Measurements from ENCODE around the gene BAIAP2.
A peak's percentile ranks its signal among the peaks of the same experiment; 100 is the strongest.

BAIAP2 gene

DNA sequence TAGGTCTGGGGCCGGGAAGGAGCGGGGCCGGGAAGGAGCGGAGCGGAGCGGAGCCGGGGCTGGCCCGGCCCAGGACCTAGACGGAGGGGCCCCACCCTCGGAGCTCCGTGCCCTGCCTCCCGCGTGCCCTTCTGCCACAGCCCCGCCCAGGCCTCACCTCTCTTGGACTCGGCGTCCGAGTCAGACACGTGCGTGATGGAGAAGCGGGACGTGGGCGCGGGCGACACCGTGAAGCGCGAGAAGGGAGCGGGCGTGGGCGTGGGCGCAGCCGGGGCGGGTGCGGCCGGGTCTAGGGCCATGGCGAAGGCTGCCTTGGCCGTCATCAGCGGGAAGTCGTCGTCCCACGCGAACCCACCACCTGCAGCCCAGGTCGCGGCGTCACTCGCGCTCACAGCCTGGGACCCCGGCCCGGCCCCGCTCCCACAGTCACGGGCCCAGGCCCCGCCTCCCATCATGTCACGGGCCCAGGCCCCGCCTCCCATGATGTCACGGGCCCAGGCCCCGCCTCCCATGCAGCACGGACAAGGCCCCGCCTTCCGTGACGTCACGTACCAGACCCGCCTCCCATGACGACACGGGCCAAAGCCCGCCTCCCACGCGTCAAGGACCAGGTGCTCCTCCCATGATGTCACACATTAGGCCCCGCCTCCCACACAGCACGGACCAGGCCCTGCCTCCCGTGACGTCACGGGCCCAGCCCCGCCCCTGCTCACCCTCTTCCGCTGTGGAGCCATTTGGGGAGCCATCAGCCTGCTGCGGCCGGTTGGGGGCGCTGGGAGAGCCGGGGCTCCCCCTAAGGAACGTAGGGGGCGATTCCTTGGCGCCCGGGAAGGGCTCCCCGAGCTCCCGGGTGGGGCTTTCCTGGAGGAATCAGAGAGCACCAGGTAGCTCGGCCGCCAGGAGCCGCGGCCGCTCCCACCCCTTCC is 84.5 kb downstream of the BAIAP2 start:
- Histone ChIP-seq H3K9me3 (no peaks in the 10 kb centered on the region), H3K4me3 (ENCODE audit: low read depth in 1 of 2, low read length in 1 of 2) (peak overlapping the region; percentile 13 to 32), H3K27ac (peak overlapping the region; percentile 41), H3K27me3 (peaks cover 10% of the 10 kb centered on the region), H3K36me3 (peaks cover 99% of the 10 kb centered on the region), H3K4me1 (ENCODE audit: control insufficient read depth in 1 of 2, insufficient read depth in 1 of 2, low read depth in 1 of 2, low read length in 1 of 2) (peaks cover 9 to 10% of the 10 kb centered on the region in 2 experiments)
- TF ChIP-seq, protein P1, sequence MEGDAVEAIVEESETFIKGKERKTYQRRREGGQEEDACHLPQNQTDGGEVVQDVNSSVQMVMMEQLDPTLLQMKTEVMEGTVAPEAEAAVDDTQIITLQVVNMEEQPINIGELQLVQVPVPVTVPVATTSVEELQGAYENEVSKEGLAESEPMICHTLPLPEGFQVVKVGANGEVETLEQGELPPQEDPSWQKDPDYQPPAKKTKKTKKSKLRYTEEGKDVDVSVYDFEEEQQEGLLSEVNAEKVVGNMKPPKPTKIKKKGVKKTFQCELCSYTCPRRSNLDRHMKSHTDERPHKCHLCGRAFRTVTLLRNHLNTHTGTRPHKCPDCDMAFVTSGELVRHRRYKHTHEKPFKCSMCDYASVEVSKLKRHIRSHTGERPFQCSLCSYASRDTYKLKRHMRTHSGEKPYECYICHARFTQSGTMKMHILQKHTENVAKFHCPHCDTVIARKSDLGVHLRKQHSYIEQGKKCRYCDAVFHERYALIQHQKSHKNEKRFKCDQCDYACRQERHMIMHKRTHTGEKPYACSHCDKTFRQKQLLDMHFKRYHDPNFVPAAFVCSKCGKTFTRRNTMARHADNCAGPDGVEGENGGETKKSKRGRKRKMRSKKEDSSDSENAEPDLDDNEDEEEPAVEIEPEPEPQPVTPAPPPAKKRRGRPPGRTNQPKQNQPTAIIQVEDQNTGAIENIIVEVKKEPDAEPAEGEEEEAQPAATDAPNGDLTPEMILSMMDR (IDR thresholded peaks at IDR 0.05), result no peak

DNA sequence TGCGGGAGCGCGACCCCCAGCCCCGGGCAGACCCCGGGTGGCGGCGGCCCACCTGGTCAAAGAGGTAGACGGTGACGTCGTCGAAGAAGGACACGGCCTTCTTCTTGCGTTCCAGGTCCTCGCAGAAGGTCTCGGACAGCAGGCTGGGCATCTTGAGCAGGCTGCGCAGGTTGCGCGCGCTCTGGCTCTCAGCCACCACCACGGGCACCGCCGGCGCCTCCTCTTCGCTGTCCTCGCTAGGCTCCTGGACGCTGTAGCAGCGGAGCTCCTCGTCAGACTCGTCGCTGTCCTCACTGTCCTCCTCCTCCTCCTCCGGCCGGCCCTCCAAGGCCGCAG is 85.2 kb downstream of the BAIAP2 start:
- Histone ChIP-seq H3K36me3 (peaks cover 99% of the 10 kb centered on the region), H3K4me3 (ENCODE audit: low read depth in 1 of 2, low read length in 1 of 2) (no peak overlapping the region), H3K9me3 (no peaks in the 10 kb centered on the region), H3K27me3 (peaks cover 10% of the 10 kb centered on the region), H3K27ac (peak overlapping the region; percentile 41), H3K4me1 (ENCODE audit: control insufficient read depth in 1 of 2, insufficient read depth in 1 of 2, low read depth in 1 of 2, low read length in 1 of 2) (peaks cover 9 to 10% of the 10 kb centered on the region in 2 experiments)
- TF ChIP-seq, protein P1 (IDR thresholded peaks at IDR 0.05), result no peak

DNA sequence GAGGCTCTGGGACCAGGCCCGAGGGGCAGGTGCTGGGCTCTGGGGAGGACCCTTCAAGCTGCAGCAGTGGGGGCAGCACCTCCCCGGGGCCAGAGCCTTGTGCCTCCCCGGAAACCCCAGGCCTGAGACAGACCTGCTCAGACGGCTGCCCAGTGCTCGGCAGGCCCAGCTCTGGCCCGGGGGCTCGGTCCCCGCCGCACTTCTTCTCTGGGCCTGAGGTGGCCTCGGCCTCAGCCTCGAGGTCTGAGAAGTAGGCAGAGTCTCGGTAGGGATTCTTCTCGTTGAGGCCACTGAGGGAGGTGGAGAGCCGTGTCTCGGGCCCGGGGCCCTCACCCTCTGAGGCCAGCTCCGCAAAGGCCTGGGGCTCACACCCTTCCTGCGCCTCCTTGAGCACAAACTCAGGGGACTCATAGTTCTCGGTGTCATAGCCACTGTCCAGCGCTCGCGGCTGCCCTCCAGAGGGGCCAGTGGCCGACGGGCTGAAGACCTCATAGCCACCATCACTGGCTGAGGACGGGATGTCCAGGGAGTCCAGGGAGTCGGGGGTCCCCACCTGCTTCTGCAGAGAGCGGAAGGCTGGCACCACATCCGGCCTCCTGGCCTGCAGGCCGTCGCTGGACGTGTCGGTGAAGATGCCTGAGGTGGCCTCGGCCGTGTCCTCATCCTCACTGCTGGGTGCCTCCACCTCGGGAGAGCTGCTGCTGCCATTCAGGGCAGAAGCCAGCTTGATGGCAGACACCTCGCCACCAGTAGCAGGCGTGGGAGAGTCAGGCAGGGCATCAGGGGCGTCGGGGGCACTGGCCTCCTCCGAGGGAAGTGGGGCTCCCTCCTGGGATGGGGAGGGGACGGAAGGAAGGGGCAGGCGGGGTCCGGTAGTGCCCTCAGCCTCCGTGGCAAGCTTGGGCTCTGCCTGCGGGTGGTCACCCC is 86.0 kb downstream of the BAIAP2 start:
- H3K4me3 ChIP-seq (ENCODE audit: low read depth in 1 of 2, low read length in 1 of 2), result no peak overlapping the region
- TF ChIP-seq, protein P1 (IDR thresholded peaks at IDR 0.05), result no peak
- H3K4me1 ChIP-seq (ENCODE audit: control insufficient read depth in 1 of 2, insufficient read depth in 1 of 2, low read depth in 1 of 2, low read length in 1 of 2), result peaks cover 9 to 10% of the 10 kb centered on the region in 2 experiments
- peaks cover 99% of the 10 kb centered on the region for H3K36me3 ChIP-seq
- H3K27ac ChIP-seq, result peak overlapping the region; percentile 41
- H3K27me3 ChIP-seq, result peaks cover 10% of the 10 kb centered on the region
- no peaks in the 10 kb centered on the region for H3K9me3 ChIP-seq

DNA sequence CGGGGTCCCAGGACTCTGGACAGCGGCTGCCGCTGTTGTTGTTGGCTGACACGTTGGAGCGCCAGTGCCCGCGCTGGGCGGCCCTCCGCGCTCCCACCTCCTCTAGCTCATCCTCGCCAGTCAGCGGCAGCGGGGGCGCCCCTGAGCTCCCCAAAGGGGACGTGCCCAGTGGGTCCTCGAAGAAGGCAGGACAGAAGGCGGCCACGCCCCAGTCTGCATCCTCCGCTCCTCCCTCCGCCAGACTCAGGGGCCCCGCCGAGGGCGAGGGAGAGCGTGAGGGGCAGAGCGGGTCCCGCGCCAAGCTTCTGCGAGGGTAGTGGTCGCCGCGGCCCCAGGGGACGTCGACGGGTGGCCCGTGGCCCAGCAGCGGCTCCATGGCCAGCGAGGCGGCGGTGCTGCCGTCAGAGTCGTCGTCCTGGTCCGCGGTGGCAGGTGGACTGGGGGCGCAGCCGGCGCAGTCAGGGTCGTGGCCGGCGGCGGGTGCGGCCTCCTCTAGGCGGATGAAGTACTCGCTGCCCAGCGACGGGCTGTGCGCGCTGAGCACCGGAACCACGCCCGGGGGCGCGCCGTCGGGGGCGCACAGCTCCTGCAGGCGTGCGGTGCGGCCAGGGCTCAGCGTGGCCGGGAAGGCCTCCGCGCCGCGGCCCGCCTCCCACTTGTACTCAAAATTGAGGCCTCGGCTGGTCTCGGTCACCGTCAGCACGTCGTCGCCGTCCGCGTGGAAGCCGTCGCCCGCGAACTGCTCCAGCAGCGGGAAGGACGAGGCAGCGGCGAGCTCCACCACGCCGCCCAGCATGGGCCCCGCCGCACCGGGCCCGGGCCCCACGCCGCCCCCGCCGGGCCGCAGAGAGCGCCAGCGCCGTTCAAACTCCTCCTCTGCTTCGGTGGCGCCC is 87.1 kb downstream of the BAIAP2 start:
- H3K27ac ChIP-seq, result no peak overlapping the region
- H3K27me3 ChIP-seq, result peaks cover 10% of the 10 kb centered on the region
- no peaks in the 10 kb centered on the region for H3K9me3 ChIP-seq
- H3K4me1 ChIP-seq (ENCODE audit: control insufficient read depth in 1 of 2, insufficient read depth in 1 of 2, low read depth in 1 of 2, low read length in 1 of 2), result peaks cover 9 to 10% of the 10 kb centered on the region in 2 experiments
- no peak overlapping the region for H3K4me3 ChIP-seq (ENCODE audit: low read depth in 1 of 2, low read length in 1 of 2)
- TF ChIP-seq, protein P1 (IDR thresholded peaks at IDR 0.05), result no peak
- H3K36me3 ChIP-seq, result peaks cover 99% of the 10 kb centered on the region
